ENCODE results near the gene CHM.
"Not testable (repeated sequence)": the region's sequence is repeated elsewhere in the genome, so short reads cannot be mapped to it uniquely, and the experiment has no call there.

CHM gene

DNA sequence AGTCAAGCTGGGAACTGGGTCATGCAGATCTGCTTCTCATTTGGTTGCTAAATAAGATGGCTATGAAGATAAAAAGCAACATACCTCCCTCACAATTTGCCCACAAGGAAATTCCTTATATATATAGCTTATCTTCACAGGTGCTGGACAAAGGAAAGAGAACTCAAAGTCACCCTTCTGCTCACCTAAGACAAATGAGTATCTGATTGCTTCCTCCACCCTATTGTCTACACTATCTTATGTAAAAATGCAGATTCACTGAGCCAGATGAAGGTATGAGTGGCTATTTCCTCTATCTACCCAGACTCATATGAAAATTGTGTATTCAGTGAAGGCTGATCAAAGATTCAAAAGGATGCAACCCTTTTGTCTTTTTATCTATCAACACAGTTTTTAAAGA is 50.8 kb downstream of the CHM start:
- no peak for DNase-seq

DNA sequence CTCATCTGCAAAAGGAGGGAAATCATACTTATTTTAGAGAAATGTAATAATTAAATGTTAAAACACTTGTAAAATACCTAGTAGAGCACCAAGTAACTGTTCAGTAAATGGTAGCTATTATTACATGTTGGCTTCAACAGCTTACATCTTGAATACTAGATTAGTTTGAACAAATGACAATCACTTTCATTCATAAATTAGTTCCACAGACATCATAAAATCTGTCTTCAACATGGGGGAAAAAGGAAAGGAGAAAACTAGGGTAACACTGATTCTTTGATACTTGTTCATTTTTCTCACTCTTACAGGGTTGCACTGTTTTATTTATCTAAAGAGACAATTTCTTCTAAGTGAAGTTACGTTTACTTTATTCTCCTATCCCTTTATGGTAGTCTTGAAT is 51.7 kb downstream of the CHM start:
- no peak for DNase-seq

DNA sequence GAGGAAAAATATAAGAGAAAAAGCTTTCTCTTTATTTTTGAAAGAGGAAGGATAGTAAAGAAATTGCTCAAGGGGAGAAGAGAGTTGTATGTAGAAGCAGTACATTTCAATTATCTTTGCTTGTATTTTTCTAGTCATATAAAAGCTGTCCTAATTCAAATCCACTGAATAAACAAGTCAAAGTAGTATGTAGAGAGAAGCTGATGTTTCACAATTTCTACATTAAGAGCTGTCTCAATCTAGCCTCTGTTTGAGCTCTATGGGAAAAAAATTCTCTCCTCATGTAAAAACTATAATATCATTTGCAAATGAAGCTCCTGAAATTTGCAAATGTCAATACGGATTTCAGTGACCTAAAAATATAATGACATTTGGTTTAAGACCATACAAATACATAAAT is 52.6 kb downstream of the CHM start:
- no peak for DNase-seq

DNA sequence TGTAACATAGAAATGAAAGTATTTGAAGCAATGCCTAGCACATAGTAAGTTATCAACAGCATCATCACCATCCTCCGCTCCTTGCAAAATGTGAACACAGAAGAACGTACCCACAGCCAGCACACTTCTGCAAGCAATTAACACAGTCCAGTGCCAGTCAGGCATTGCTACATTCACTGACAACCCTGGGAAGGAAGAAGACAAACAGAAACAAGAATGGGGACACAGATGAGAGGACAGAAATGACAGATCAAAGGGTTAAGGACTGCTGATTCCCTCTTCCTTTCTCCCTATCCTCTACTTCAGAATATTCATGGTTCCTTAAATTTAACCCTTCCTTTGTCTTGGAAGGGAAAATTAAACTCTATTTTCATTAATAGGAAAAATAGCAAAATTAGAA is 53.1 kb downstream of the CHM start:
- no peak for DNase-seq

DNA sequence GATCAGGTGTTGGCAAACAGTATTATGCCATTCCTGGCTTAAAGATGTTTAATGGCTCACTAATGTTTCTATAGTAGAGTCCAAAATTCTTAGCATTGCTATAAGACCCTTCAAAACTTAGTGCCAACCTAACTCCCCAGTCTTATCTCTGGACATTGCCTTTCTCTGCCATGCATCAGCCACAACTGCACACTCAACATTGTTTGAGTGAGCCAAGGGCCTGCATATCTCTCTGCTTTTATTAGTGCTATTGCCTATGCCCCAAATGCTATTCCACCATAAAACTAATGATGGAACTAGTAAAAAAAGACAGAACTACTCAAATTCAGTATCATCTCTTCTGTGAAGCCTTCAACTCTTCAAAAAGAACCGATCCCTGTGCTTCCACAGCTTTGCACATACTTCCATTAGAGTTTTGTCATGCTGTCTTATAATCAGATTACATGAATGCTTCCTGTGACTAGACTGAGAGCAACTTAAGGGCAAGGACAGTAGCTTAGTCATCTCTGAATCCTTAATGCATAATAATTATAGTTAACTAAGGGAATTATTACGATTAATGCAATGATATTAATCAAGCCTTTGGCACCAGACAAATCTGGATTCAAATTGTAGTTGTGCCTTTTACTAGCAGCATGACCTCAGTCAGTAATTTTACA is 53.7 kb downstream of the CHM start:
- no peak for DNase-seq

DNA sequence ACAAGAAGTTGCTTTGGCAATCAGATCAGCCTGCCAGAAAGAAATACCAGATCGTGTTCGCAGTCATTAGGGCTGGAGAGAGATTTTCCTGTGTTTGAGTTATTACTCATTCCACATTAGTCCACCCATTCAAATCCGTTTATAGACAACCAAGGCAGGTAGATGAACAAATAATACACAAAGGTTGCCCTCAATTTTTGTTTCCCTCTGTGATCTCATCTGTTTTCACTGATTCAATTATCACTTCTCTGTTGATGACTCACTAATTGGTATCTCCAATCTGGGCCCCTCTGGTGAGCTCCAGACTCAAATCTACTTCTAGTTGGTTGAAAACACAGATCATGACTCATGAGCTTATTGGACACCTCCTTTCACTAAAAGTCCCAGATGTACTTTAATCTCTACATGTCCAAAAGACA is 54.5 kb downstream of the CHM start:
- DNase-seq = no peak

DNA sequence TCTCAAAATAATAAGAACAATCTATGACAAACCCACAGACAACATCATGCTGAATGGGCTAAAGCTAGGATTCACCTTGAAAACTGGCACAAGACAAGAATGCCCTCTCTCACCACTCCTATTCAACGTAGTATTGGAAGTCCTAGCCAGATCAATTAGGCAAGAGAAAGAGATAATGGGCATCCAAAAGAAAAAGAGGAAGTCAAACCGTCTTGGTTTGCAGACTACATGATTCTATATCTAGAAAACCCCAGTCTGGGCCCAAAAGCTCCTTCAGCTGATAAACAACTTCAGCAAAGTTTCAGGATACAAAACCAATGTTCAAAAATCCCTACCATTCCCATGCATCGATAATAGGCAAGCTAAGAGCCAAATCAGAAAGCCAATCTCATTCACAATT is 59.0 kb downstream of the CHM start:
- no peak for DNase-seq

DNA sequence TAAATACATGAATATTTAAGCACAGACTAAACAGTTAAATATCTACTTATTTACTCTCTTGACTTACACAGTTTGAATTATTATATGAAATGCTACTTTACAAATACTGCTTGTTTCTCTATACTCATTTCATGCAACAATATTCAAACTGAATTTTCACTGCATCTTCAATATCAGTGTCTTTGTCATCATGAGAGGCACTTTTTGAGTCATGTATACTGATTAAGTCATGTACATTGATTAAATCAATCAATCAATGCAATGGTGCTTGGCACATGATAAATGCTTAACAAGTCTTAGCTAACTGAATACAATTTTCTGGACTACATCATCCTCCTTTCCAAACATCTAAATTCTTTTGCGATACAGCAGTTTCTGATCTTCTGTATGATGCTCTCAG is 67.1 kb downstream of the CHM start:
- DNase-seq = no peak

DNA sequence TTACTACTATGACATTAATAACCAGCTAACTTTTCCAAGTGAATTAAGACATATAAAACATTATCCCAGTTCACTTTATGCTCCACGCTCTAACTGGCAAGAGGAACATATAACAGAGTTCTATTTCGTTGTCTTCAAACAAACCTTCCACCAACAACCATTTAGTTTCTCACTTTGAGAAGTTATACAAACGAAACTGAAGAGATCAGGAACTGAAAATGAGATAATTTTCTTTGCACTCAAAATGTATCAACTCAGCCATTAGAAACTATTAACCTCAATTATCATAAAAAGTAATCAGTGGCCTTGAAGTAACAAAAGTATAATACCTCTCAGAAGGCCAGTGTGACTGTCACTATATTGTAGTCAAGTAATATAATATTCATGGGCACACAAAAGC is 70.1 kb downstream of the CHM start:
- DNase-seq = no peak

DNA sequence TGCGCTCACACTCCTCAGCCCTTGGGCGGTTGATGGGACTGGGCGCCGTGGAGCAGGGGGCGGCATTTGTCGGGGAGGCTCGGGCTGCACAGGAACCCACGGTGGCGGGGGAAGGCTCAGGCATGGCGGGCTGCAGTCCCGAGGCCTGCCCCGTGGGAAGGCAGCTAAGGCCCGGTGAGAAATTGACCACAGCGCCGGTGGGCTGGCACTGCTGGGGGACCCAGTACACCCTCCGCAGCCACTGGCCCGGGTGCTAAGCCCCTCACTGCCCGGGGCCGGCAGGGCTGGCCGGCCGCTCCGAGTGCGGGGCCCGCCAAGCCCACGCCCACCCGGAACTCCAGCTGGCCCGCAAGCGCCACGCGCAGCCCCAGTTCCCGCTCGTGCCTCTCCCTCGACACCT is 75.0 kb downstream of the CHM start:
- DNase-seq = not testable (repeated sequence)

DNA sequence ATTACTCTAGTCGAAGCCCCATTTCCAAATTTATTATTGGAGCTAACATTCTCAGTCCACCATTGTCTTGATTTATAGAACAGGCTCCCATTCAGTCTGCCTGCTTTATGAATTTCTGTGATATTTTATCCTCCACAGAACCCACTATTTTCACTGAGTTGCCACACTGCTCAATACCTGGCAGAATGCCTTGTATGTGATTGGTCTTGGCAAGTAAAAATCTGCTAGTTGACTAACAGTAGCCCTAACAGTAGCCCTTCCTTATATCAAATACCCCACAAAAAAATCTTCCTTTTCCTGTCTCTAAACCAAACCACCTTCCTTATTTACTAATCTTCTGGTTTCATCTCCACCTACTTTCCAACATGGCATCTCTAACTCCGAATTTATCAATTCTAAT is 82.6 kb downstream of the CHM start:
- no peak for DNase-seq

DNA sequence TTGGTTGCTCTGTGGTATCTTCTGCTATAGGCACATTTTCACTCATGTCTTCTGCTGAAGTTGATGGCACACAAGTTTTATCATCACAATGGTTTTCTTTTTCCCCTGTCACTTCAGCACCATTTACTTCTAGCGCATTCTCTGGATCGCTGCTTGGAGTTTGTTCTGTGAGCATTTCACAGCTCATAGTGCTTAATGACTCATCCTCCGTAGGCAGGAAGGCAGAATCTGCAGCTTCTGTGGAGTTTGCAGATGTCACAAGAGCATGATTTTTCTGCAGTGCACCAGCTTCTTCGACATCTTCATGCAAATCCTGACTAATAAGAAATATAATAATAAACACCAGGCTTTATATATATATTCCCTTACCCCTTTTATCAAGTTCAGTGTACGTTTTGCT is 83.6 kb downstream of the CHM start:
- no peak for DNase-seq

DNA sequence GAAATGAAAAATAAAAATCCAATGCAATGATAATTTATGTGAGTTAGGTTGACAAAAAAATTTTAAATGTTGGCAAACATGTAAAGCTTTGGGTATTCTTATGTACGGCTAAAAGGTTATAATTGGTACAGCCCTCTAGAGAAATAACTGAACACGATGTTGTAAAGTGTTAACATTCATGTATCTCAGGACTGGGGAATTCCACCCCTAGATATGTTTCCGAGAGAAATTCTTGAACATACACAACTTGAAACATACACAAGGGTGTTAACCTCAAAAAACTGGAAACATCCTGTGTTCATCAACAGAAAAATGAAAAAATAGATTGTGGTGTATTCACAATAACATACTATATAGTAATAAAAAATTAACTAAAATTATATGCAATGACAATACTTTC is 91.8 kb downstream of the CHM start:
- no peak for DNase-seq

DNA sequence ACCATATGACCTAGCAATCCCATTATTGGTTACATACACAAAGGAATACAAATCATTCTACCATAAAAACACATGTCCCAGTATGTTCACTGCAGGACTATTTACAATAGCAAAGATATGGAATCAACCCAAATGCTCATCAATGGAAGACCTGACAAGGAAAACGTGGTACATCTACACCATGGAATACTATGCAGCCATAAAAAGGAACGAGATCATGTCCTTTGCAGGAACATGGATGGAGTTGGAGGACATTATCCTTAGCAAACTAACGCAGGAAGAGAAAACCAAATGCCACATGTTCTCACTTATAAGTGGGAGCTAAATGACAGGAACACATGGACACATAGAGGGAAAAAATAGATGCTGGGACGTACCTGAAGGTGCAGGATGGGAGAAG is 102.6 kb downstream of the CHM start:
- not testable (repeated sequence) for DNase-seq

DNA sequence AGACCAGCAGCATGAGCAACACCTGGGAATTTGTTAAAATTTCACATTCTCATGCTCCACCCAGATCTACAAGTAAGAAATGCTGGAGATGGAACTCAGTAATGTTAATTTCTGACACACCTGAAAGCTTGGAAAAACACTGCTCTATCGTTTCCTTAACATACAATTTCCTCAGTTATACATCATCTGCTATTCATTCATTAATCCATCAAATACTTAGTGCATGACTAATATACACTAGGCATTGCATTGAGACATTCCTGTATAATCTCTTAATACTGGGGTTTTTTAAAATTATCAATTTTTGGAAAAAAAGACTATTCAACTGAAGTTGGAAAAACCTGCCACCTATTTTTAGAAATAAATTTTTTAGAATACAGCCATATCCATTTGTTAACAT is 106.1 kb downstream of the CHM start:
- no peak for DNase-seq

DNA sequence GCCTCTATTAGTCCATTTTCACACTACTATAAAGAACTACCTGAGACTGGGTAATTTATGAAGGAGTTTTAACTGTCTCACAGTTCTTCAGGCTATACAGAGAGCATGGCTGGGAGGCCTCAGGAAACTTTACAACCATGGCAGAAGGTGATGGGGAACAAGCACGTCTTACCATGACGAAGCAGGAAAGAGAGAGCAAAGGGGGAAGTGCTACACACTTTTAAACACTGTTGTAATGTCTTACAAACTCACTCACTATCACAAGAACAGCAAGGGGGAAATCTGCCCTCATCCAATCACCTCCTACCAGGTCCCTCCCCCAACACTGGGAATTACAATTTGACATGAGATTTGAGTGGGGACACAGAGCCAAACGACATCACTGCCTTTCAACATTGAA is 107.4 kb downstream of the CHM start:
- not testable (repeated sequence) for DNase-seq

DNA sequence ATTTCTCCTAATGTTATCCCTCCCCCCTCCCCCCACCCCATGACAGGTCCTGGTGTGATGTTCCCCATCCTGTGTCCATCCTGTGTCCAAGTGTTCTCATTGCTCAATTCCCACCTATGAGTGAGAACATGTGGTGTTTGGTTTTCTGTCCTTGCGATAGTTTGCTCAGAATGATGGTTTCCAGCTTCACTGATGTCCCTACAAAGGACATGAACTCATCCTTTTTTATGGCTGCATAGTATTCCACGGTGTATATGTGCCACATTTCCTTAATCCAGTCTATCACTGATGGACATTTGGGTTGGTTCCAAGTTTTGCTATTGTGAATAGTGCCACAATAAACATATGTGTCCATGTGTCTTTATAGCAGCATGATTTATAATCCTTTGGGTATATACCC is 113.0 kb downstream of the CHM start:
- DNase-seq = not testable (repeated sequence)

DNA sequence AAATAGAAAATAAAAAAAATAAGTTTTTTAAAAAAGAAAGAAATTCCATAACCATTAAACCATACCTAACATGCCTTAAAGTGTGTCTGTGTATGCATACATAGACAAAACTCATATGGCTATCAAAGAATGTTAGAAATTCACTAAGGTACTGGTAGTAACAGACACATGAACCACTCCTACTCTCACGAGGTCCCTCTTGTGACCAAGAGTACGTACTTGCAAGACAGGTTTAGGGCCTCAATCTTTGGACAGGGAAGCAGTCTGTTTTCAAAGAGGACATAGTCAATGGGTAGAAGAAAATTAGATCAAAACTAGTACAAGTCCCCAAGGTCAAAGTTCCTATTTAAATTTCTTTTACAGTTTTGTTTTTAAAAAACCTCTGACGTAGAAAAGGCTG is 117.3 kb downstream of the CHM start:
- DNase-seq = no peak

DNA sequence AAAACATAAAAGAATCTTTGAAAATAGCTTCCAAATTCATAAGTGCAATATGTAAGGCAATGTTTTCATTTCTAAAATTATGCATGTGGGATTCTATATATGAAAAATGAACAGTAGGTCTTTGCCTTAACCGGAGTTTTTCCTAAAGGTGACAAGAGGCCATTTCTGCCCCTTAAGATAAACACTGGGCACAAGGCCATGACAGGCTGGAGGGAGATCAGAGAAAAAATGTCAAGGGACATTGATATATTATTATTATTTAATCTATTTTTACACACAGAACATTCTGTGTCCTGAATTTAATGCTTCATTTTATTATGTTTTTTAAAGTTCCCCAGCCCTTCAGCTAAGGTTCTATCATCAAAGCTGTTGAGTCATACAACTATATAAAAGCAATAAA is 118.8 kb downstream of the CHM start:
- DNase-seq = no peak

DNA sequence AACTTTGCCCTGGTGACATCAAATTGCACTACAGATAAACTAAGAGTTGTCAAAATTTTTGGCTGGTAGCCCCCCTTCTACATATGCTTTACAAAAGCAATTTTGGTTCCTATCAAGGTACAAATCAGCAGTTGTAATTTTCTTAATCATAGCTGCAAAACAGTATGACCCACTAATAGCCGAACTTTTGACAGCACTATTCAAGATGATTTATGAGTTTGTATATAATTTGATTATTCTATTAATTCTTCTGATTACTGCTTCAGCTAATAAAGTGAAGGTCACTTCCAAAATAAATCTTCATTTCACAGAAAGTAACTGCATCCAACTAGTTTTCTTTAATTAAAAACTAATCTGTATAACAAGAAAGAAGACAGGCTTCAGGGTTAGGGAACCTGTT is 119.6 kb downstream of the CHM start:
- DNase-seq = no peak

DNA sequence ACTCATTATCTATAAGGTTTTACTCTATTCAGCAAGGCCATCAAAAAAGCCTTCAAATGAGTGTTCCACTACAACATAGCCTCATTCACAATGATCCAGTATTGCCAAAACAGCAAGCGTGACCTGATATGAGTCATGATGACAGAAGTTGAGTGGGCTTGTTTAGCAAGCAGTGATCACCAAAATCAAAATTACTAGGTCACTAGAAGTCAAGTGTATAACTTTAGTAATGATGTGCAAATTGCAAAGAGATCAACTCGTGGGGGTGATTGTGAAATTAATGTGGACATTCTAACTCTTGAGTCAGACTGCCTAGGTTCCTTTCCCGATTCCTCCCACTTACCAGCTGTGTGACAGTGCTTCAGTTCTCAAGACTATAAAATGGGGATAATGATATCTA is 124.5 kb downstream of the CHM start:
- DNase-seq = no peak

DNA sequence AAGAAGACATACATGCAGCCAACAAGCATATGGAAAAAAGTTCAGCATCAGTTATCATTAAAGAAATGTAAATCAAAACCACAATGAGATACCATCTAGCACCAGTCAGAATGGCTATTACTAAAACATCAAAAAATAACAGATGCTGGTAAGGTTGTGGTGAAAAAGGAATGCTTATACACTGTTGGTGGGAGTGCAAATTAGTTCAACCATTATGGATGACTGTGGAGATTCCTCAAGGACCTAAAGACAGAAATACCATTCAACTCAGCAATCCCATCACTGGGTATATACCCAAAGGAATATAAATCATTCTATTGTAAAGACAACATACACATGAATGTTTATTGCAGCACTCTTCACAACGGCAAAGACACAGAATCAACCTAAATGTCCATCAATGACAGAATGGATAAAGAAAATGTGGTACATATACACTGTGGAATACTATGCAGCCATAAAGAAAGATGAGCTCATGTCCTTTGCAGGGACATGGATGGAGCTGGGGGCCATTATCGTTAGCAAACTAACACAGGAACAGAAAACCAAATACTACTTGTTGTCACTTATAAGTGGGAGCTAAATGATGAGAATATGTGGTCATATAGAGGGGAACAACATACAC is 130.6 kb downstream of the CHM start:
- not testable (repeated sequence) for DNase-seq

DNA sequence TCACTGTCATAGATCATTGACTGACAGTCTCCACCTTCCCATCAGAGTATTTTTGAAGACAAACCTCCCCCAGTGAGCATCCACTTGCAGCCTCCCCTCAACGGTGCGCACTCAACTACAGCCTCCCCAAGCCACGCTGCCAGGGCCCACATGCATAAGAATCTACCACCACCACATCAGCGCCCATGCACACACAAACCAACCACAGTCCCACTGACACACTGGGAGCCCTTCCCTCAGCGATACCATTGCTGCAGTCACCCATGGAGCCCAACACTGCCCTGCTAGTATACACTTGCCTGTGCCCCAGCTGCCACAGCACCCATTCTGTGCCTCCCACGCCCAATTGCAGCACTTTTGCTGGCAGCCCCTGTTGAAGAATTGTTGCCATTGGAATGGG is 132.9 kb downstream of the CHM start:
- DNase-seq = no peak

DNA sequence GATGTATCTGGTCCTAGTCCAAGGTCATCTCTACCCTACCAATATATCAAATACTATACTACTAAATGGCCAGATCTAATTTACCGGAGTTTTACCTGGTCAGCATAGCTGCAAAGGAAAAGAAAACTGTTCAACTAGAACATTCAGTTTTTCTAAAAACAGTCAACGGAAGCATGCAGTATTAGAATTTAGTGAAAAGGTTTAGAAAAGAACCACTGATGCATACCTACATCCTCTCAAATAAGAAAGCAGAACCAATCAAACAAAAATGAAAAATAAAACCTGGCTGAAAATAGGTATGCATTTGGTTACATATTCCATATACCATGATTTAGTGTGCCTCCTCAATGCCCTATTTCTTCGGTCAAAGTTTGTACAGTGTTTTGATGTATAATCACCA is 140.0 kb downstream of the CHM start:
- DNase-seq = no peak

DNA sequence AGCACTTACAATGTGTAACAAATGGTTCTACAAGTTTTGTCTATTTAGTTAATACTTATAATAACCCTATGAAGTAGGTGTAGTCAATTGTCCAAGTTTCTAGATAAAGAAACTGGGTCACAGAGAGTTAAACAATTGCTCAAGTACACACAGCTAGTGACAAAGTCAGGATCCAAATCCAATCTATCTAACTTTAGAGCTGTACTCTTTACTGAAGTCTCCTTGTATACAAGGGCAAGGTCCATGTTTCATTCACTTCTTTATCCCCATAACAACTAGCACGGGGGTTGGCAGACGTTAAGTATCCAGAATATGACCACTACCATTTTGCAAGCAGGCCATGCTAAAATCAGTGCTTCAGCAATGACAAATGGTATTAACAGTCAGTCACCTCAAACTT is 141.0 kb downstream of the CHM start:
- no peak for DNase-seq

Measured in NCI-H187 (cell line).